NCI-H526 (cell line): ENCODE results near the gene REG1B.

Experiments used
- DNase-seq, 2 experiments: peaks; one replicate each; lab custom pipeline; 2025; lab: John Stamatoyannopoulos, UW

REG1B gene, protein sequence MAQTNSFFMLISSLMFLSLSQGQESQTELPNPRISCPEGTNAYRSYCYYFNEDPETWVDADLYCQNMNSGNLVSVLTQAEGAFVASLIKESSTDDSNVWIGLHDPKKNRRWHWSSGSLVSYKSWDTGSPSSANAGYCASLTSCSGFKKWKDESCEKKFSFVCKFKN

DNA sequence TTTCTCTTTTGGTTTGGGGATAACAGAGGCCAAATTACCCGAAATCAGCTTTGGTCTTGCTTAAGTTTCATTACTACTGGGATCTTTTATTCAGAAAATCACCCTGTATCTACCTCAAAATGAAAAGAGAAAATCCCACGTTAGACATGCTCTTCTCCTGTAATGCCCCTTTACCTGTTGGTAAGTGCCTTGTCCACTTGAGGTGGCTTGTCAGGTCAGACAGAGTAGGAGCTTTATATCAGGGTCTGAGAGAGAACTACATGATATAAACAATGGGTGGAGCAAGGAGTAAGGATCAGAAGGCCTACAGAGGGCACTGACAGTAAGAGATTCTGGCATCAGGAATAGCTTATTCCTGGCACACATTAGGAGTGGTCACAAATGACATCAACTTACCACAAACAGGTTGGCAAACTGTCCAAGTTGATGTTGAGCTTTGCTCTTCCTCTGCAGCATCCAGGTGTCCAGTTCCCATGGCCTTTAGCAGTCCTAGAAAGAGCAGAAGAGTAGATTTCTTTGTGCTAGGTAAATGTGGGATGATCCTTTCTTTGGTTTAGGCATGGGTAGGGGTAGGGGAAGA lies at the start of gene REG1B:
TSS of gene REG1B (minus strand) at position 209 of the 580 bp plus-strand sequence. CDS start 381 bp downstream, outside the sequence.
- no peak for DNase-seq

DNA sequence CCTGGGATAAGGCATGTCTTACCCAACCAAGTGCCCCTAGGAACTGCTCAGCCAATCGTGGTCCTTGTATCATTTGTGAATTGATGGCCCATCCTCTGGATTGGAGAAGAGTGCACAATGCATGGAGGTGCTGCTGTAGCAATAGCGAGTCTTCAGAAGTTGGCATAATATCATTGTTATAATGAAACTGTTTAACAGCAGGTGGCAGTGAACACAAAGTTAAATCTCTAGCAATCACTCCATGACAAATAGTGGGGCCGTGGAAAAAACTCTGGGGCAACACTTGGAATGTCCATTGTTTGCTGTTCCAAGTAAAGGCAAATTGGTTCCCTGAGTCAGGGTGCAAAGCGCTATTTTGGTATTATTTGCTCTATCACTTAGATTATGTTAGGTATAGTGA lies 43.9 kb upstream of the REG1B start:
- peak in 1 of 2 experiments; percentile 8 for DNase-seq

DNA sequence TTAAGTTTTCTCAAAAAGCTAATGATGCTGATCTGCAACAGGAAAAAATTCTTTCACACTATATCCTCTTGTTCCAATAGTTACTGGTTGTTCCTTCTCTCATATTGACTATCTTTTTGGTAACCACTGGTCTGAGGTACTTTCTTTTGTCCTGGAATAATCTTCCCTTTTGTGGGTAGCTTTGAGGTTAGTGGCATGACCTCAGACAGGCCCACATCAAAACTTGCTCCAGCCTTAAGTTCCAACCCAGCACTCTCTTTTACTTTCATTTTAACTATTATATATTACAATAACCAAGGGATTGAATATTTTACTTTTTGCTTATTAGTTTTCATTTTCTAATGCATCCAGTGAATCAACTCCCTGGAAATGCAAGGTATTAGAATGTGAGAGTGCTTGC lies 42.0 kb upstream of the REG1B start:
- DNase-seq, result no peak

DNA sequence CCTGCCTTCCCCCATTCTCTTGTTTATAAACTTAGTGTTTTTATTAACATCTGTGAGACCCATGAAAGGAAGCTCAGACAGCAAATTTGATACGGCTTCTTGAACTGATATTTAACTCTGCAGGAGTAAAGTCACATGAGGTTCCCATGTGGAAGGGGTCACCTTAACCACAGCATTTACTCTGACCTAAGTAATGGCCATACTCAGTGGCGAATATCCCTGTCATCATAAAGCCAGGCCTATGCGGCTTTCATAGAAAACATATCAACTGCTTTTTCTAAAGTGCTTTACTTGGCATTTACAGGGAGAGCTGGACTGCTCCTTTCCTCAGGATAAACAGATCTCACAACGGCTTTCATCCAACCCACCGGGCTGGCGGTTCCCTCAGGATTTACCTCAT lies 41.5 kb upstream of the REG1B start:
- no peak for DNase-seq

DNA sequence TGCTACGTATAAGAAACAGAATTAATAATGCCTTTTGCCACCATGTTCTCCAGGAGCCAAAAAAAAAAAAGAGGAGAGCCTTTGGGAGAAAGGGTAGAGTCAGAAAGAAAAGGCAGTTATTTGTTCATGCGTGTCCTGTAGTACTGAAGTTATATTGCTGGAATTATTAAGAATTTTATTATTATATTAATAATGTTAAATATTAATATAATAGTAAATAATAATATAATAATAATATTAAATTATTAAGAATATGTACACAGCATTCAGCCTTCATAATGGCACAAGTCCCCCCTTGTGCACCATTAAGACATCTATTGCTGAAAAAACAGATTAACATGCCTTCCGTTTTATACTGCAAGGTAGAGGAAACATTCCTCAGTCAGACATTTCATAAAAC lies 40.6 kb upstream of the REG1B start:
- no peak for DNase-seq

DNA sequence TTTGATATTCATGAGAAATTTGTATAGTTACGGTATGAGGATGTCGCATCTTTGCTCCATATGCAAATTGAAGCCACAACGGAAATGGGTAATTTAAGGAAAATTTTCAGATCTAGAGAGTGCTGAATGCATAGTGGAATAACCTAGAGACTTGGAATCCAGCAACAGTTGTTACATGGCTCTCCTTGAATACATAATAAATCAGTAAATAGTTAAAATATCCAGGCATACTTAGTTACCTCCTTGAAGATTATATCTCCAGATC lies 37.9 kb upstream of the REG1B start:
- DNase-seq, result no peak

DNA sequence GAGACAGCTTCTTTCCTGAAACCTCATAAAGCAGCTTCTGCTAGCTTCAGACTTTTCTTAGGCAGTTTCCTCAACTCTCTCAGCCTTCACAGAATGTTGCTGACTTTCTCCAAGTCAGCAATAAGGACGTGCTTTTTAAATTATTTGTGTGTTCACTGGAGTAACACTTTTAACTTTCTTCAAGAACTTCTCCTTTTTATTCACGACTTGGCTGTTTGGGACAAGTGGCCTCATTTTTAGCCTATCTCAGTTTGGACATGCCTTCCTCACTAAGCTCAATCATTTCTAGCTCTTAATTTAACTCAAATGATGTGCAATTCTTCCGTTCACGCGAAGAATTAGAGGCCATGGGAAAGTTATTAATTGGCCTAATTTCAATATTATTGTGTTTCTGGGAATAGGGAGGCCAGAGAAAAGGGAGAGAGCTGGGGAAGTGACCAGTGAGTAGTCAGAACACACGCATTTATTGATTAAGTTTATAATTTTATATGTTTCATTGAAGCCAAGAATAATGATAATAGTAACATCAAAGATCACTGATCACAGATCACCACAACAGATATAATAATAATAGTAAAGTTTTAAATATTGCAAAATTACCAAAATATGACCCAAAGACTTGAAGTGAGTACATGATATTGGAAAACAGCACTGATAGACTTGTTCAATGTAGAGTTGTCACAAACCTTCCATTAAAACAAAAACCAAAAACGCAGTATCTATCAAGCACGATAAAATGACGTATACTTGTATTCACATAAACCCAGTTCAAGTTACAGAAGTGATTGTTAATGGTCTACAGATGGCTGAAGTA lies 37.3 kb upstream of the REG1B start:
- no peak for DNase-seq

DNA sequence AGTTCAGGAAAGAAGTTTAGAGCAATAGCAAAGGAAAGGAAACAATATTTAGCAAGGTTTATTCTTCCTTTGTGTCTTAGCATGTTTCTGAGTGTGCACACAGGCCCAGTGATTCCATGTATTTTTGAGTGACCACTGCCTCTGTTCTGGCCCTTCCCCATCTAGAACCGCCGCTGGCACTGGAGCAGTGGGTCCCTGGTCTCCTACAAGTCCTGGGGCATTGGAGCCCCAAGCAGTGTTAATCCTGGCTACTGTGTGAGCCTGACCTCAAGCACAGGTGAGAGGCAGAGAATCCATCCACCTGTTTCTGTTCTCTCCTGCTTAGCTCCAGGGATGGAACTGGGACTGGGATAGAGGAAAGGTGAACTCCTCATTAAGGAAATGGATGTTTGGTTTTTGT lies 34.9 kb upstream of the REG1B start:
- DNase-seq, result no peak

DNA sequence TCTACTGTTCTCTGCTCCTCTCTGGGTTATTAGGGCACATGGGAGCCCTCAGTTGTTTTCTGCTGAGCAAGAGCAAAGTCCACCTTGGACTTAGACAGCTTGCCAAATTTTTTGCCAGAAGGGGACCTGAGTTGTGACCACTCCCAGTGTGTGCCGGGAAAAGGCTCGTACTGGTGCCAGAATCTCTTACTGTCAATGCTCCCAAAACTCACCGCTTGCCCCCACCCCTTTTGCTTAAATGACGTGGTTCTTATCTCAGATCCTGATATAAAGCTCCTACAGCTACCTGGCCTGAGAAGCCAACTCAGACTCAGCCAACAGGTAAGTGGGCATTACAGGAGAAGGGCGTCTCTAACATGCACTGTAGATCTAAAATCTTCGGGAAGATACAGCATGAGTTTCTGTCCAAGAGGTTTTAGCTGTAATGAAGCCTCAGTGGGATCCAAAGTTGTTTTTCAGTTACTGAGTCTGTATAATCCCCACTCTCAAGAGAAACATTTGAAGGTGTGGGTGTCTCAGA lies 32.5 kb upstream of the REG1B start, which contains the start of gene REG1A:
TSS of gene REG1A (plus strand) at position 295 of the 520 bp plus-strand sequence. CDS start 374 bp downstream, outside the sequence.
- DNase-seq, result no peak

DNA sequence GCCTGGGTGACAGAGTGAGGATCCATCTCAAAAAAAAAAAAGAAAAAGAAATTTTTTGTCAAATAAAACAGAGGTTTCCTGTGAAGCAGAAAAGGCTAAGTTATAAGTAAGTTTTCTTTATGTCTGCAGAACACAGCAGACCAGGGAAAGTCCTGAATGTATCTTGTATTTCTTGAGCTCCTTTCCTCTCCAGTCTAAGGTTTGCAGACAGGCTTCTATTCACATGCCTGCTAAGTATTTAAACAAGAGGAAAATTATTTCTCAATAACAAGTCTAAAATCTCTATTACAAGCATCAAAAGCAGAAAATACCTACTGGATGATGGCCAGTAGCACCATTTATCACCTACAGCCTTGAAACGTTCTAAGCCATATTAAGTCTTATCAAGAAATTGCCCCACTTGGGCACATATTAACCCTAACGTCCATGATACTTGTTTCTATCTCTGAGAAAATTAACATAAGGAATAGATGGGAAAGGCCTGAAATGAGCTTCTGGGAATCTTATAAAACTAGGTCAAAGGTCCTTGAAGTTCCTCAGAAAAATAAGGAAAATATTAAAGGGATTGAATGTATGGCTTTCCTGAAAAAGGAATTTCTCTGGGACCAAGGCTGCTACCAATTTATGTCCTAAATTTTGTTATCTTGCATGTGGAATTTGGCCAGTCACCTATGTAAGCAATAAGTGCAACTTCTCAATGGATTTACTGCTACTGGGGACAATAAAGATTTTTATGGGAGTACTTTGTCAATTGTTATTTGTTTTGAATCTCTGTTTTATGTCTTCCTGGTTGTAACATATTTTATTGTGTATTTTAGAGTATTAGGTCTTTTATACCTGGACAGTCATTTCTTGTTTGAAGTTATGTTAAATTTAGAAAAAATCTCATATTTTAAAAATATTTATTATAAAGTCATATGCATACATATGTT lies 29.5 kb upstream of the REG1B start:
- no peak for DNase-seq

DNA sequence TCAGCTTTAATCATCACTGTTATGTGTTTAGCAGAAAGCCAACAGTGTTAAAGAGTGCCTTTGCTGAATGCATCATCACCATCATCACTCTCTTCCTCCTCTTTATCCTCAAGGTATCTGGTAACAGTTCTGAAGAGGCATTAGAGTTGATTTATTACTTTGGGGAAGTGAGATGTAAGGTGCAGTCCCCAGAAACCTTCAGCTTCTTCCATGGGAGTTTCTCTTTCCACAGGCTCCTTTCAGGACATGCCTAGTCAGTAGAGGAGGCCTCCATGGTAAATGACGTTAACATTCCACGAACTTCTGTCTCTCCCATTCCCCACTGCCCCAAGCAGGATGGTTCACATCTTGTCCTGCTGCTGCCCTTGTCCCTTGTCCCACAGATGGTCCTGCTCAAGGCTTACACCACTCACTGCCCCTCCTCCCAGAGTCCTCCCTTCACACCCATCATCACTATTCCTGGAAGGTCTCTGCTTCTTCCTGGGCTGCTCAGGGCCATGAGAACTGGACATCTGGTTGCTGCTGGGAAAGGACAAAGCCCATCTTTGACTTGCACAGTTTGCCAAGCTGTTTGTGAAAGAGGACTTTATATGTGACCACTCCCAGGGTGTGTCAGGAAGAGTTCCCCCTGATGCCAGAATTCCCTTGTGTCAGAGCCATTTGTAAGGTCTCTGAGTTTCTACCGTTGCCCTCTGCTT lies 27.2 kb upstream of the REG1B start:
- no peak for DNase-seq

DNA sequence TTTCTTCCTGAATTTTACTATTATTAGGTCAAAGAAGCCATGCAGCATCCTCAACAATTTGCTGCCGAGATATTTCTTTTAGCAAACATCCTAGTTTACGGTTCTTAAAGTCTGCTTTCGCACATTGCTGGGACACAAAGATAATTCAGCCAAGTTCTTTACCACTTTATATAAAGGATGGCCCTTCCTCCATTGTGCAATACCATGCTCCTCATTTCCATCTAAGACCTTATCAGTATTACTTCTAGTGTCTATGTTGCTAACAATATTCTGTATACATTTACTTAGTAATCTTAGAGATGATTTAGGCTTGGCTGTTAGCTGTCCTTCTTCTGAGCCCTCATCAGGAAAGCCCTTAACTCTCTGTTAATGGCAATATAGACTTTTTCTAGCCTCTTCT lies 24.5 kb upstream of the REG1B start:
- DNase-seq, result no peak

DNA sequence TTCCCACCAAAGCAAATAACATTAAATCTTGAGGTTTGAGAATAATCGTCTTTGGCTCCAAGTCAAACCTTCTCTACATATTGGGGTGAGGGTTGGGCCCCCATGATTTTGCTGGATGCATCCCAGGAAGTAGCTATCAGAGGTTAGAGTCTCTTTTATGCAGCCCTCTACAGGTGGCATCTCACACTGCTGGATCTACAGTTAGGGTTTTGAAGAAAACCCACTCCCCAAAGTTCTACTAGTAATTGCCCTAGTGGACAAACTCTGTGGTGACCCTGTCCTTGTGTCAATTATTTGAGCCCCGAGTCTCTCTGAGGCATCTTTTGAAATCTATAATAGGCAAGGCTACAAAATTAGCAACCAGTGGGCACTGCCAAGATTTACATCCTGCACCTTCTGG lies 17.5 kb upstream of the REG1B start:
- no peak for DNase-seq

DNA sequence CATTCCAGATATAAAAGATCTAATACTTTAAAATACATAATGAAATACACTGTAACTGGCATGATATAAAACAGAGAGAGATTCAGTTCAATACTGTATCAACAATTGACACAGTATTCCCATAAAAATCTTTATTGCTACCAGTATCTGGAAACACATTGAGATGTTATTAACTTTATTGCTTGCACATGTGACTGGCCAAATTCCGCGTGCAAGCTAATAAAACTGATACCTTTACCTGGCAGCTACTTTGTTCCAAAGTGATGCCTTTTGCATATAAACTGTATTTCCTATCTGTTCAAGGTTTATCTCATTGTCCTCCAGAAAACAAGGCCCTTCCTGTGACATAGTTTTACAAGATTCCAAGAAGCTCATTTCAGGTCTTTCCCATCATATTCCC lies 15.4 kb upstream of the REG1B start:
- no peak for DNase-seq

DNA sequence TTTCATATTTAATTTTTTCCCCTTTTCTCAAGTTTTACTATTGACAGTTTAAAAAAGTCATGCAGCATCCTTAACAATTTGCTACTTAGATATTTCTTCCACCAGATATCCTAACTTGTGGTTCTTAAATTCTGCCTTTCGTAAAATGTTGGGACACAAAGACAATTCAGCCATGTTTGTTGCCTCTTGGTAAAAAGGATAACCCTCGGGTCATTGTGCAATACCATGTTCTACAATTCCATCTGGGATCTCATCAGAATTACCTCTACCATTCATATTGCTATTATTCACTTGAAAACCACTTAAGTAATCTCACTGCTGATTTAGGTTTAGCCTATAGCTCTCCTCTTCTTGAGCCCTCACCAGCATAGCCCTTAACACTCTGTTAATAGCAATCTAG lies 13.2 kb upstream of the REG1B start:
- DNase-seq, result no peak

DNA sequence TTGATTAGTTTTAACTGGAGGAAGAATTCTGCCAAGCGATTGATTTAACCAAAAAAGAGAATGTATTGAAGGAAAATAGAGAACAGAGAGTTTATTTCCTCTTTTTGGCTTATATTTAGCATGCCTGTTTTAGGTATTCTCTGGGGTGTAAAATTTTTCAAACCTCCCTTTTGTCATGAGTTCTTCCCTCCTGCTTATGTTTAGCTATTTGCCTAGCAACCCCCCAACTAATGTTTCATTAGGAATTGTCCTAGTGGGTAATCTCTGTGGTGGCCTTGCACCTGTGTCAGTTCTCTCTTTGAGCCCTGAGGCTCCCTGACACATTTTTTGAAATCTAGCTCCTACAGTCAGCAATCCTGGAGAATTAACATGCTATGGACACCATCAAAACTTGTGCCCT lies 12.5 kb upstream of the REG1B start:
- DNase-seq, result no peak

DNA sequence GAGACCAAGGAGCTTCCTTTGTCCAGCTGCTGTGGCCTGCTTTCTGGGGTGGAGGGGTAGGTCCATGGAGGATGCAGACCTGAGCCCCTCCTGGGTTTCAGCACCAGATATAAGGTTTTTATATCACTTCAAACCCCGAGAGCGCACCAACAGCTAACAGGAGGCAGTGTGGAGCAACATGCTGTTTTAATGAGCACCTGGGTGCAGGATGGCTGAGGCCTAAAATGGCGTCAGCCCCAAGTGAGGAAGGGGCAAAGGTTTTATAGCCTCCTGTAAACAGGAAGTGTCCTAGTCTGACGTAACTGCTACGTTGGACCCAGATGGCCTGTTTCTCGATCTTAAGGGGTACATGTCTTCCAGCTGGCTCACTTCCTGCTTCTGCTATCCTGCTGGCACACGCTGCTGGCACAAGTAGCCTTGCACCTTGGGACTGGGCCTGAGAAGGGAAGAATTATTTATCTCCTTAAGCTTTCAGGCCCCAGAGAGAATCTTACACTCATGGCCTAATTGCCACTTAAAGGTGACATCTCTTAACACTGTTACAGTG lies 11.4 kb upstream of the REG1B start:
- no peak for DNase-seq

DNA sequence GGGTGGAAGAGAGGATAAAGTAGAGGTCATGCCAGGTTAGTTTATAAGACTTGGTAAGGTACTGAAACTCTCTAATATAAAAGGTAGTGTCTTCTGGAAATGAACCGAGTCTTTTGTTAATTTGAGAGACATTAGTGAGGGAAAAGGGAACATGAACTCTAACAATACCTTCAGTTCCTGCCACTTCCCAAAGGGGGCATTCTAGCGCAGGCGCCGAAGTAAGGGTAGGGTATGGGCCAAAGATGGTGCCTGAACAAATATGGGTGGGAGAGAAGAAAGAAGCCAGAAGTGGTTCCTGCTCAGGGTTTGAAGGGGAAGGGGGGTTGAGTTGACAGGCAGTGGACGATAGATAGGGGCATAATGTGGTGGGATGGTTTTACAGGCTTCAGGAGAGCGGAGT lies 10.1 kb upstream of the REG1B start:
- no peak for DNase-seq

DNA sequence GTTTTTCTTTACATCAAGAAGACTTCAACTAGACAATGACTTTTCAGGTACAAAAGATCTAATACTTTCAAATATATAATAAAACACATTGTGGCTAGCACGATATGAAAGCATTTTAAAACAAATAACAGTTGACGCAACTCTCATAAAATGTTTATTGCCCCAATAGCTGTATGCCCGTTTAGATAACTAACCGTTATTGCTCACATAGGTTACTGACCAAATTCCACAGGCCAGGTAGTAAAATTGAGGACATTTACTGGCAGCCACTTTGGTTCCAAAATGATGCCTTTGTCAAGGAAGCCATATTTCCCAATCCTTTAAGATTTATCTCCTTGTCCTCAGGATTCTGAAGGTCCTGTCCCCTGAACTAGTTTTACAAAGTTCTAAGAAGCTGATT lies 2.9 kb upstream of the REG1B start:
- DNase-seq, result no peak

DNA sequence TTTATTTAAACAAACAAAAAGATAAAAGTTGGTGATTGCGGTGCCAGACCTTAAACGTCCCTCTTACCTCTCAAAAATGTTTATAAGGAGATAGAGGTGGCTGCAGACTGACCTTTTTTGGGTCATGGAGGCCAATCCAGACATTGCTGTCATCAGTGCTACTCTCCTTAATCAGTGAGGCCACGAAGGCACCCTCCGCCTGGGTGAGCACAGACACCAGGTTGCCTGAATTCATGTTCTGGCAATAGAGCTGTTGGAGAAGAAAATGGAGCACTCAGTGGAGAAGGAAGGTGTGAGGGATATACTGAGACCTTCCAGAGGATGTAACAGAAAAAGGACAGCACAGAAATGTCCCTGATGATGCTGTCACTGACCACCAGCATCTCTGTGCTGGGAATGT lies 1.5 kb downstream of the REG1B start:
- DNase-seq, result no peak

DNA sequence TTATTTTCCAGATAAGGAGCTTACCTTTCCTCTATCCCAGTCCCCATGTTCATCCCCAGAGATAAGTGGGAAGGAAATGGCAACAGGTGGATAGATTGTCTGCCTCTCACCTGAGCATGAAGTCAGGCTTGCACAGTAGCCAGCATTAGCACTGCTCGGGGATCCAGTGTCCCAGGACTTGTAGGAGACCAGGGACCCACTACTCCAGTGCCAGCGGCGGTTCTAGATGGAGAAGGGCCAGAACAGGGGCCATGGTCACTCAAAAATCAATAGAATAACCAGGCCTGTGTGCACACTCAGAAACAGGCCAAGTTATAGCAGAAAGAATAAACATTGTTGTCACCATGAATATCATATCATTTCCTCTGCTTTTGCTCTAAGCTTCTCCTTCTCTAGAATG lies 2.4 kb downstream of the REG1B start:
- no peak for DNase-seq
